ENCODE data around the gene MB21D2. TPM values are rescaled to one million over a fixed set of nuclear protein-coding genes. Genes with fewer than 3 reads are reported as not detected.

Gene MB21D2
- total and polyA plus RNA-seq, 2 of the 8 experiments (the other 6 are each of a cell fraction or from before 2014, with no cell fraction given), result 10.0 to 21.0 TPM

- no peaks in the 10 kb centered on the region for H3K4me1 ChIP-seq (replicated peaks in 1 of 4; ENCODE audit: control insufficient read depth in 3 of 4, insufficient read depth in 4 of 4, low read length in 3 of 4)
- H4K20me1 ChIP-seq (replicated peaks in 1 of 2; ENCODE audit: control insufficient read depth in 1 of 2, insufficient read depth in 2 of 2, low read length in 2 of 2), result no peaks in the 10 kb centered on the region
- H3K23me2 ChIP-seq (ENCODE audit: low read depth, low read length), result no peaks in the 10 kb centered on the region
- TF ChIP-seq HDAC2 (IDR thresholded peaks at IDR 0.05; ENCODE audit: borderline replicate concordance in 1 of 2, low read depth in 2 of 2, low read length in 2 of 2) (no peak), POLR2A (IDR thresholded peaks at IDR 0.05; ENCODE audit: control extremely low read depth in 1 of 2, low read depth in 2 of 2, low read length in 2 of 2) (no peak), KDM4A (IDR thresholded peaks at IDR 0.05; ENCODE audit: low read depth, low read length, severe bottlenecking) (no peak), SRF (IDR thresholded peaks at IDR 0.05; ENCODE audit: low read depth, low read length) (no peak), CHD1 (IDR thresholded peaks at IDR 0.05; ENCODE audit: low read depth, low read length) (no peak), NRF1 (IDR thresholded peaks at IDR 0.05; ENCODE audit: low read depth, low read length) (no peak), SAP30 (IDR thresholded peaks at IDR 0.05; ENCODE audit: insufficient read depth, insufficient replicate concordance, low read length) (no peak), GTF2F1 (IDR thresholded peaks at IDR 0.05; ENCODE audit: borderline replicate concordance, low read depth, low read length) (no peak)
- H3K18ac ChIP-seq (ENCODE audit: extremely low read depth, low read length), result no peak overlapping the region
- H3K27ac ChIP-seq (ENCODE audit: low read depth, low read length), result no peak overlapping the region
- no peak overlapping the region for H2BK15ac ChIP-seq (ENCODE audit: low read length)
- no peak overlapping the region for H3K14ac ChIP-seq (ENCODE audit: insufficient read length)
- H3K79me1 ChIP-seq (ENCODE audit: low read depth, low read length), result no peaks in the 10 kb centered on the region
- H4K5ac ChIP-seq (ENCODE audit: insufficient read length, low read depth, low read length), result no peak overlapping the region
- ChIA-PET CTCF (ENCODE audit: partially characterized antibody) (interaction anchor here (0.7 to 1.6 kb wide), 7 partner anchors 21 to 332 kb away, joined by 3 to 4 read pairs (median 3); no protein-coding TSS in a partner anchor), POLR2A (ENCODE audit: partially characterized antibody) (no interaction called here)
- H4K91ac ChIP-seq (replicated peaks; ENCODE audit: insufficient read length, low read length), result no peak overlapping the region
- no peak overlapping the region for H2BK120ac ChIP-seq (replicated peaks; ENCODE audit: low read depth, low read length)
- H2AK5ac ChIP-seq (ENCODE audit: low read depth, low read length), result no peak overlapping the region
- FAIRE-seq, result no peak
- 88% methylated on average over 6 of the region's 6 CpGs; no CpG with 5 or more reads in 1 of the 2 experiments for WGBS, 2 experiments (ENCODE audit: extremely low coverage in 1 of 2, insufficient coverage in 1 of 2, insufficient read length in 1 of 2, insufficient replicate concordance in 2 of 2, low coverage in 1 of 2, low lambda C conversion rate in 2 of 2, missing lambda C conversion rate in 1 of 2)
- no peak overlapping the region for H3K4ac ChIP-seq (replicated peaks; ENCODE audit: insufficient read length, low read depth, low read length)
- no peak overlapping the region for H3K4me2 ChIP-seq (ENCODE audit: insufficient read depth in 1 of 2, low read depth in 2 of 2, low read length in 2 of 2)
- no peak overlapping the region for H3K4me3 ChIP-seq (ENCODE audit: extremely low read depth in 1 of 4, insufficient read depth in 2 of 4, low read depth in 3 of 4, low read length in 4 of 4)
- H3K56ac ChIP-seq (replicated peaks; ENCODE audit: insufficient read length, low read depth, low read length), result no peak overlapping the region
- no peaks in the 10 kb centered on the region for H3K9me3 ChIP-seq (ENCODE audit: insufficient read depth in 2 of 2, low read depth in 1 of 2, low read length in 1 of 2)
- no peak overlapping the region for H2BK5ac ChIP-seq (ENCODE audit: low read depth, low read length)
- no peak for DNase-seq (ENCODE audit: low read depth in 1 of 2, low spot score in 2 of 2)
- peaks cover 0 to 2% of the 10 kb centered on the region in 2 experiments; a peak in 2 of 4 replicates for H3K79me2 ChIP-seq (ENCODE audit: control insufficient read depth in 1 of 2, insufficient read depth in 2 of 2, low read length in 2 of 2)
- no peak overlapping the region for H3K23ac ChIP-seq (ENCODE audit: insufficient read length)
- no peak overlapping the region for H3K9ac ChIP-seq (replicated peaks in 1 of 4; ENCODE audit: extremely low read depth in 1 of 4, low read depth in 3 of 4, low read length in 3 of 4)
- peaks cover 0 to 11% (median 2%) of the 10 kb centered on the region in 4 experiments; a peak in 3 of 8 replicates for H3K36me3 ChIP-seq (ENCODE audit: control insufficient read depth in 2 of 4, insufficient read depth in 4 of 4, low read length in 3 of 4)
- no peaks in the 10 kb centered on the region for H3K27me3 ChIP-seq (replicated peaks in 1 of 4; ENCODE audit: control insufficient read depth in 3 of 4, extremely low read depth in 1 of 4, insufficient read depth in 3 of 4, low read length in 3 of 4)
- no peak overlapping the region for H4K8ac ChIP-seq (ENCODE audit: extremely low read depth, insufficient read depth, low read length)
- no peak overlapping the region for H2BK12ac ChIP-seq (ENCODE audit: low read depth, low read length)
- H2AFZ ChIP-seq (ENCODE audit: low read length), result no peak overlapping the region
- H2BK20ac ChIP-seq (ENCODE audit: low read length), result no peak overlapping the region
Observed at GRCh38 chr3:192795021-192795420, 122.6 kb downstream of the MB21D2 start.

Measured in H1 (cell line).